Skeletal muscle cell (primary cell): ENCODE results near the gene XRCC1.
"Not testable (repeated sequence)": the region's sequence is repeated elsewhere in the genome, so short reads cannot be mapped to it uniquely, and the experiment has no call there.

ENCODE experiments used
- DNase-seq: peaks from one replicate; pipeline ENCODE4 v3.0.0-alpha.2; 2010; ENCODE audit warnings: low read depth
- H3K4me3 ChIP-seq: 2 replicates; pipeline ENCODE4 v1.5.1; 2011; ENCODE audit warnings: low read depth, mild to moderate bottlenecking, control low read depth, low read length, moderate library complexity

XRCC1 gene

DNA sequence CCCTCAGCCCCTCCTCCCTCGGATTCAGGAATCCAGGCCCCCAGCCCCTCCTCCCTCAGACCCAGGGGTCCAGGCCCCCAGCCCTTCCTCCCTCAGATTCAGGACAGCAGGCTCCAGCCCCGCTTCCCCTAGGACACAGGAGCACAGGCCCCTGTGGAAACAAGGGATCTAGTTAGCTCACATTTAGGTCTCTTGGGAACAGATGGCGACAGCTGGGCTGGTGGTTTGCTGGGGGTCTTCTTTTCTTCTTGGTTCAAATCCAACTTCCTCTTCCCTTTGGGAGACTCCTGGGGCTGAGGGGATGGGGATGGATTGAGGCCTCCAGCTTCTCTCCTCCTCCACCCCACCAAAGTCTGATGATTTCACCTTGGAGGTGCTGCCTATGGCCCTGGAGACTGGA is 22.7 kb downstream of the XRCC1 start:
- no peak overlapping the region for H3K4me3 ChIP-seq
- DNase-seq, result no peak

DNA sequence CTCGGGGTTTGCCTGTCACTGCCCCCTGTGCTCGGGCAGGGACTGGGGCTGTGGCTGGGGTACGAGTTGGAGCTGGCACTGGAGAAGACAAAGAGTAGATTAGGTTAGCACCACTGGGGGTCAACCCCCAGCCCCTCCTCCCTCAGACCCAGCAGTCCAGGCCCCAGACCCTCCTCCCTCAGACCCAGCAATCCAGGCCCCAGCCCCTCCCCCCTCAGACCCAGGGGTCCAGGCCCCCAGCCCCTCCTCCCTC is 23.2 kb downstream of the XRCC1 start:
- no peak for DNase-seq
- no peak overlapping the region for H3K4me3 ChIP-seq

DNA sequence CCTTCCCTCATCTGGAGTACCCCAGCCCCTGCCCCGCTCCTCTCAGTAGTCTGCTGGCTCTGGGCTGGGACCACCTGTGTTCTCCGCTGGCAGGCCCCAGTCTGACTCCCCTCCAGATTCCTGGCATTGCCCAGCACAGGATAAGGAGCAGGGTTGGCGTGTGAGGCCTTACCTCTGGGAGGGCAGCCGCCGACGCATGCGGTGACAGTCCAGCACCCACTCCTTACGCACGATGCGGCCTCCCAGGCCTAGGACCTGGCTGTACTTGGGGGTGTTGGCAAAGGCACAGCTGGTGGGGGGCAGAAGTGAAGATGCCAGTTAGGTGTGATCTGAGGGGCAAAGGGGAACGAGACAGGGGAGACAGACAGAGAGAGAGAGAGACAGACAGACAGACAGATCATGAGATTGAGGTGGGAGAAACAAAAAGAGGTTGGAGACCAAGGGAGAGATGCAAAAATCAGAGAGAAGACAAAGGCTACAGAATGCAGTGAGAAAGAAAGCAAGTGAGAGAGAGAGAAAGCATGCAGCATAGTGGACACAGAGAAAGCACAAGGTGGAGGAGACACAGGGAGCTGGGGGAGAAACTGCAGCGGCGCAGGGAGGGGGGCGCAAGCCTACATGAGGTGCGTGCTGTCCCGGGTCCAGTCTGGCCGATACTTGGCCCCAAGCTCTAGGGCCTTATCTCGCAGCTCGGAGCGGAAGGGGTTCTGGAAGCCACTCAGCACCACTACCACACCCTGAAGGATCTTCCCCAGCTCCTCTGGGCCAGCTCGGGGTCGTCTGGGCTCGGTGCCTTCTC is 23.7 kb downstream of the XRCC1 start:
- no peak overlapping the region for H3K4me3 ChIP-seq
- DNase-seq, result no peak

DNA sequence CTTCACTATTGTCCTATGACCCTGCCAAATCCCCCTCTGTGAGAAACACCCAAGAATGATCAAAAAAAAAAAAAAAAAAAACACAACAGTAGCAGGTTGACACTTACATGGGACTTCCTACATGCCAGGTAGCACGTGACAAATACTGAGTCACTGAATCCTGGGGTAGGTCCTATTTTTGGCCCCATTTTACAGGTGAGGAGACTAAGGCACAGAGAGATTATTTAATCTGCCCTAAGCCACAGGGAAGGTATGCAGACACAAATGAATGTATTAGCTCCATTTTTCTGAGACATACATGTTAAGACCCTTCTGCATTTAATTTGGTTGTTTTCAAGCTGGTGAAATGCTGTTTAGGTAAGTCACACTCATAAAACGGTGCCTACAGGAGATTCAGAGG is 26.6 kb downstream of the XRCC1 start:
- DNase-seq, result no peak
- no peak overlapping the region for H3K4me3 ChIP-seq

DNA sequence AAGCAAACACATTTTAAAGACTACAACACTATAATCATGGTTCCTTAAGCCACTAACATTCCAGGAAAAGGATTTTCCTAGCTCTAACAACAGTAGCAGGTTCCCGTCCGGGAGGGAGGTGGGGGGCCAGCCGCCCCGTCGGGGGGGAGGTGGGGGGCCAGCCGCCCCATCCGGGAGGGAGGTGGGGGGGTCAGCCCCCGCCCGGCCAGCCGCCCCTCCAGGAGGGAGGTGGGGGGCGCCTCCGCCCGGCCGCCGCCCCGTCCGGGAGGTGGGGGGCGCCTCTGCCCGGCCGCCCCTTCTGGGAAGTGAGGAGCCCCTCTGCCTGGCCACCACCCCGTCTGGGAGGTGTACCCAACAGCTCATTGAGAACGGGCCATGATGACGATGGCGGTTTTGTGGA is 27.4 kb downstream of the XRCC1 start:
- H3K4me3 ChIP-seq, DNase-seq: not testable (repeated sequence)

DNA sequence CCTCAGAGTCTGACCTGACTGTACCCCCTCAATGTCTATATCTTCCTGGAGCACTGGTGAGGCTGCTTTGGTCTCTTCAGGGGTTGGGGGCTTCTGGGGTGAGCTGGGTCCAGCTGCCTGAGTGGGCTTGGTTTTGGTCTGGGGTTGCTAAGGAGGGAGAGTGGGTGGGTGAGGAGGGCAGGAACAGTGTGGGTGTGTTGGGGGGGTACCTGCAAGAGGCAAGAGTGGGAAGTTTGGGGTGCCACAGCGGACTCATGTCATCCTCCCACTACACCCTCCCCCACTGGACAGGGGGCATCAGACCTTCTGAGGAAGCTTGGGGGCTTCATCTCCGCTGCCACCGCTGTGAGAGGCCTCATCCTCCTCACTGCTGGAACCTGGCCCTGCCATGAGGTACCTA is 28.7 kb downstream of the XRCC1 start:
- no peak for DNase-seq
- H3K4me3 ChIP-seq, result no peak overlapping the region

DNA sequence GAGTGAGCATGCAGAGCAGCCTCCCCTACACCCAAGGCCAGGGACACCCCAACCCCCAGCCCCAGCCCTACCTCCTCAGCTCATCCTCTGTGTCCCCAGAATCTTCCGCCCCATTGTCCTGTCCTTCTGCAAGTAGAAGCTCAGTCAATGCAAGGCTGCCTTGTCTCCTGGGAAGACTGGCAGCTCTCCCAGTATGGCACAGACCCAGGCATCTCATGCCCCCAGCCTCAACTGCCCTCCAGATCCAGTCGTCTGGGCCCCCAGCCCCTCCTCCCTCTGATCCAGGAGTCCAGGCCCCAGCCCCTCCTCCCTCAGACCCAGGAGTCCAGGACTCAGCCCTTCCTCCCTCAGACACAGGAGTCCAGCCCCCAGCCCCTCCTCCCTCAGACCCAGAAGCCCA is 29.3 kb downstream of the XRCC1 start:
- no peak overlapping the region for H3K4me3 ChIP-seq
- no peak for DNase-seq

DNA sequence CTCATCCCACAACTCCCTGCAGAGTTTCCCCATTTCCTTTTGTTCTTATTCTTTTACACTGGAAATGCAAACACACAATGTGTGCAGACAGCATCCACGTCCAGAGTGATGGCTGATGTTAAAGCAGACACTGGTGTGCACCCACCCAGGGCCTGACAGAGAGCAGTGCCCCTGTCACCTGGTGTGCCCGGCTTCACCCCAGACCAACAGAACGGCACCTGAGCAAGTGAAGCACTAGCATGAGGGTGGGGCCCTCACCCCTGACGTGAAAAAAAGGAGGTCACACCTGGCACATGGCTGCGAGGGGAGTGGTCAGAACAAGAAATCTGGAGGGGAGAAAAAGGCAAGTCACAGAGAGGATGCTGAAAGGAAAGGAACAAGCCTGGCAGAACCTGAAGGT is 30.1 kb downstream of the XRCC1 start:
- DNase-seq, result no peak
- no peak overlapping the region for H3K4me3 ChIP-seq

DNA sequence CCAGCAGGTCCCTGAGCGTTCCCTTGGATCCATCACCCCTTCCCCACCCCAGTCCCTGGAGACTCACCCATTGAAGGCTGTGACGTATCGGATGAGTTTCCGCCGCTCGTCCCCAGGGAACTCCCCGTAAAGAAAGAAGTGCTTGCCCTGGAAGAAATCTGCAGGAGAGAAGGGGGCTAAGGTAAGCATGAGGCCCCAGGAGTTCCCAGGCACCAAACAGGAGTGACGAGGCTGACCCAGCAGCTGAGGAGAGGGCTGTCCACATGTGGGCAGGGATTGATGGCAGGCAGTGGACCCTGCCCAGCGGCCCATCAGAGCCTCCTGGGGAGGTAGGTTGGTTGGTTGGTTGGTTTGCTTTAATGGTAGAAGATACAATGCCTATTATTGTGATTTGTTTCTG is 31.2 kb downstream of the XRCC1 start:
- DNase-seq, result no peak
- H3K4me3 ChIP-seq, result no peak overlapping the region

DNA sequence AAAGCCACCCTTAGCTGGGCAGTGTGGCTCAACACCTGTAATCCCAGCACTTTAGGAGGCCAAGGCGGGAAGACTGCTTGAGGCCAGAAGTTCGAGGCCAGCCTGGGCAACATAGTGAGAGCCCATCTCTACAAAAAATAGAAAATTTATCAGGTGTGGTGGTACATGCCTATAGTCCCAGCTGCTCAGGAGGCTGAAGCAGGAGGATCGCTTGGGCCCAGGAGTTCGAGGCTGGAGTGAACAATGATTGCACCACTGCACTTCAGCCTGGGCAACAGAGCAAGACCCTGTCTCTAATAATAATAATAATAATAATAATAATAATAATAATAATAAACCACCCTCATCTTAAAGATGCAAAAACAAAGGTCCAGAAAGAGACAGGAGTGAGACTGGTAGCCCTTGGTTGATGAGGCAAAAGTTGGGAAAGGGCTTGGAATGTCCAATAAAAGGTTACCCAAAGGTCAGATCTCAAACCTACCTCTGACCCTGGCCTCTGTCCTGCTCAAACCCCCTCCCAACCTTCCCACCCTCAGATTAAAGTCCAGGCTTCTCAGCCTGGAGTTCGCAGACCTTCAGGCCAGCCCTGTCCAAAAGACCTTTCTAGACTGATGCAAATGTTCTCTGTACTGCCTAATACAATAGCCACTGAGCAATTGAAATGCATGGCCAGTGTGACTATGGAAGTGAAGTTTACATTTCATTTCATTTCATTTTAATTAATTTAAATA is 33.2 kb downstream of the XRCC1 start:
- DNase-seq, result no peak
- H3K4me3 ChIP-seq, result no peak overlapping the region

DNA sequence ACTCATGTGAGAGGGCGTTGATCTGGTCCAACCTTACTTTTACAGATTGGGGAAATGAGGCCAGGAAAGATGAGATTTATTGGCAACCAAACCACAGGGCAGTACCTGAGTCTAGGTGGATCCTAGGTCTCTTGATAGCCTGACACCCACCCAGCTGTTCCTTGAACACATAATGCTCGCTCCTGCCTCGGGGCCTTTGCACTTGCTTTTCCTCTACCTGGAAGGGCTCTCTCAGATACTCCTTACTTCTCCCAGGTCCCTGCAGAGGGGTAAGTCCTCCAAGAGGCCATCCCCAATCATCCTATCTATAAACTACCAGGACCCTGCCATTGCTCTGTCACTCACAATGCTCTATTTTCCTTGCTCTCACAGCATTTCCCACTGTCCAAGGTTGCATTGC is 34.9 kb downstream of the XRCC1 start:
- no peak for DNase-seq
- no peak overlapping the region for H3K4me3 ChIP-seq

DNA sequence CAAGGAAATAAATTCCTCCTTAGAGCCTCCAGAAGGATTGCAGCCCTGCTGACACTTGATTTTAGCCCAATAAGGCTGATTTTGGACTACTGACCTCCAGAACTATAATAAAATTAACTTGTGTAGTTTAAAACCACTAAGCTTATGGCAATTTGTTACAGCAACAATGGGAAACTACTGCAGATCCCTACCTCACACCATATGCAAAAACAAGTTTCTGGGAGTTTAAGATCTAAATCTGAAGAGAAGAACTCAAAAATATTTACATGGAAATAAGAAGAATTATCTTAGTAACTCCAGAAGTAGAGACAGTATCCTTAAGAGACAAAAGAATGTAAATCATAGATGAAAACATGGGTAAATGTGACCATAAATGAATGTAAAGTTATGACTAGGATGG is 36.4 kb downstream of the XRCC1 start:
- no peak for DNase-seq
- H3K4me3 ChIP-seq, result no peak overlapping the region

DNA sequence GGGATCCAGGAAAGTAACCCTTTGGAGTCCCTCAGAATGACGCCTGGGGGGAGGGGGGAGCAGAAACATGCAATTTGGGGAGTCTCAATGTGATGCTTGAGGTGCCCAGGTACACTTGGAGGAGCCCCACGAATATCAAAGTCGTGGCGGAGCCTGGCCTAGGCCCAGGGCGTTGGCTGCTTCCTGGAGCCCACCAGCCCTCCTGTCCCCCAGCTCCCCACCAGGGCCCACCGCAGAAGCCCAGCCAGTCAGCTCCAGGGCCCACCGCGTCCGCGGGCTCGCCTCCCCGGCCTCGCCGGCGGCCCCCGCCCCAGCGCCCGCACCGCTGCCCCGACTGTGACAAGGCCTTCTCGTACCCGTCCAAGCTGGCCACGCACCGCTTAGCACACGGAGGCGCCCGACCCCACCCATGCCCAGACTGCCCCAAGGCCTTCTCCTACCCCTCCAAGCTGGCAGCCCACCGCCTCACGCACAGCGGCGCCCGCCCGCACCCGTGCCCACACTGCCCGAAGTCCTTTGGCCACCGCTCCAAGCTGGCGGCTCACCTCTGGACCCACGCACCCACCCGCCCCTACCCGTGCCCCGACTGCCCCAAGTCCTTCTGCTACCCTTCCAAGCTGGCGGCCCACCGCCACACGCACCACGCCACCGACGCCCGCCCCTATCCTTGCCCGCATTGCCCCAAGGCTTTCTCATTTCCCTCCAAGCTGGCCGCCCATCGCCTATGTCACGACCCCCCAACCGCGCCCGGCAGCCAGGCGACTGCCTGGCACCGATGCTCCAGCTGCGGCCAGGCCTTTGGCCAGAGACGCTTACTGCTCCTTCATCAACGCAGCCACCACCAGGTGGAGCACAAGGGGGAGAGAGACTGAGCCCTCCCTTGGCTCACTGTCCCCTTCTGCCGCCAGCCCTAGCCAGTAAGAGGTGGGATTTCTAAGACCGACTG is 40.2 kb downstream of the XRCC1 start:
- no peak overlapping the region for H3K4me3 ChIP-seq
- no peak for DNase-seq

DNA sequence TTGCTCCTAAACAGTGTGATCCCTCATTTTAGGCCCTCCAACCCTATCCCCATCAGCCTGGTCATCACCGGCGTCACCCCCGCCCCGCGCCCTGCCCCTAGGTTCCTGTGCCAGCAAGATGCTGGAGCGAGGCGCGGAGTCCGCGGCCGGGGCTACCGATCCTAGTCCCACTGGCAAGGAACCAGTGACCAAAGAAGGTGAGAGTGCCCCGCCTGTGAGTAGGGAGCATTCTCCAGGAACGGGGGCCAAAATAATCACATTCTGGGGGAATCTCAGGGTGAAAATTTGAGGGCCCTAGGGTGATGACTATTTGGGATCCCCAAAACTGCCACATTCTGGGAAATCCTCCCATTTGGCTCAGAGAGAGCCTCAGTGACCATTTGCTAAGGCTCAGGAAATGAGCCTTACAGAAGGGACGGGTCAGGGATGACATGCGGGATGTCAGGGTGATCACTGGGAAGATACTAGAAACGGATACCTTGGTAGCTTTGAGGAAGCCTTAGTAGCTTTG is 41.0 kb downstream of the XRCC1 start:
- no peak for DNase-seq
- peak overlapping the region; percentile 64 for H3K4me3 ChIP-seq

DNA sequence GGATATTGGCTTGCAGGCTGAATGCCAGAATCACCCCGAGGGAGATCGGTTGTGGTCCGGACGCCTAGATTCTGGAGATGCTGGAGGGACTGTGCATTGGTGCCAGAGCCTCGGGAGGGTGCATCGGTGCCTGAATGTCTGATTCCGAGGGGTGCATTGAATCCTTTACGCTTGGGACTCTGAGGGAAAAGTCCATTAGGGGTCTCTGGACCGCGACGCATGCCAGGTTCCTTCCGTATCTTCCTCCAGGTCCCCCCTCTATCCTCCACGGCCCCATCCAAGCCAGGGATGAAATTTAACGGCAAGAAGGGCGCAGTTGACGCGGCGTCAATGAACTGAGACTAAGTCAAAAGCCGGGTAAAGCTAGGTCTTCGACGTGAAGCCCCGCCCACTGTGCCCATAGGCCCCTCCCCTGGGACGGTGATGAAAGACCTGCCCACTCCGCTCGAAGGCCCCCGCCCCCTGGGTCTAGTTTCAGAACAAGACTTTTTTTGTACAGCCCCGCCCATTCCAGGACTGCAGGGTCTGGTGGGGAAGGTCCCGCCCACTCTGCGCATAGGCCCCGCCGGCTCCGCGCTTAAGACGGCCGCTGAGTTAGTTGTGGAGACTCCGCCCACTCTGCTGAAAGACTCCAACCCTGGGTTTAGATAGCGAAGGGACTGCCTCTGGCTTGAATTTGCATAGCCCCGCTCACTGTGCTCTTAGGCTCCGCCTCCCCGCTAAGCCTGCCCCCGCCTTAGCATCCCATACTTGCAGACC is 41.6 kb downstream of the XRCC1 start:
- peak; percentile 99 for DNase-seq
- H3K4me3 ChIP-seq, result peak overlapping the region; percentile 64

DNA sequence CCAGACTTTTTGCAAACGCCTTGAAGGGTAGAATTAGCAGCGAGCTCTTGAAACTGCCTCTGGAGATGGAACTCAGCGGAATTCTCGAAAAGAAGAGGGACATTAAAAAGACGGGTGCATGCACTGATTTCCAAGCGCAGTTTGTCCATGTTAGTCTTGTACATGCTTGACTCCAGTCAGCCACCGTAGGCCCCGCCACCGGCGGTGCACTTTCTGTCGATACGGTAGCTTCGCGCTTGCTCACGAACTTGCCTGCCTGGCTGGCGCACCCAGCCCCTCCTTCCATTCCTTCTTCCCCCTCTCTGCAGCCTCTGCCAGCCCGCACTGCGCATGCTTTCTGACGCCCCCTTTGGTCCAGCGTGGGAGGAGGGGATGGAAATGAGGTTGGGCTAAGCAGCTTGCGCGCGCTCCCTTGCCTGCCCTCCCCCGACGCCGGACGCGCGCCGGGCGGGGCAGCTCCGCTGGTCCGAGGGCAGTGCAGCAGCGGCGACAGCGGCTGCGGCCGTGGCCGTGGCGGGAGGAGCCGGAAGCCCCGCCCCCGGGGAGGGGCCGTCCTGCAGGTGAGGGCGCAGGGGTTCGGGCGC is 42.3 kb downstream of the XRCC1 start, which contains the start of gene ZNF575:
Gene ZNF575, plus strand, starts transcription at position 227 of the 584 bp plus-strand sequence. CDS start 1,235 bp downstream, outside the sequence.
- peak; percentile 93 for DNase-seq
- peak within 1 kb of the TSS; percentile 64 for H3K4me3 ChIP-seq

DNA sequence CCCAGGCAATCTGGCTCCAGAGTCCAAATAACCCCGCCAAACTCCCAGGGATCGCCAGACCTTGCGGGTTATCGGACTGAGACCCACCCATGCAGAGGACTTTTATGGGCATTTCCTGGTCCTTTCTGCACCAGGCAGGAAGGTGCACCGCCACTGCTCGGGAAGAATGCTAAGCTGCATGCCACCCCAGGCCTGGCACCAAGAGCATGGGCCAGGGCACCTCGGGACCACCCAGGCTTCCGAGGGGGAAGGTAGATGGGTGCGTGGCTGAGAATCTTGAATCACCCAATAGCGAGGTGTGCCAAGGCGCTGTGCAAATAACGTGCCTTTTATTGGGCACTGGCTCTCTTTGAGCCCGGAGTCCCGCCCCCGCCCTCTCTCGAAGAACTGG is 42.8 kb downstream of the XRCC1 start:
- H3K4me3 ChIP-seq, result peak overlapping the region; percentile 64
- DNase-seq, result no peak

DNA sequence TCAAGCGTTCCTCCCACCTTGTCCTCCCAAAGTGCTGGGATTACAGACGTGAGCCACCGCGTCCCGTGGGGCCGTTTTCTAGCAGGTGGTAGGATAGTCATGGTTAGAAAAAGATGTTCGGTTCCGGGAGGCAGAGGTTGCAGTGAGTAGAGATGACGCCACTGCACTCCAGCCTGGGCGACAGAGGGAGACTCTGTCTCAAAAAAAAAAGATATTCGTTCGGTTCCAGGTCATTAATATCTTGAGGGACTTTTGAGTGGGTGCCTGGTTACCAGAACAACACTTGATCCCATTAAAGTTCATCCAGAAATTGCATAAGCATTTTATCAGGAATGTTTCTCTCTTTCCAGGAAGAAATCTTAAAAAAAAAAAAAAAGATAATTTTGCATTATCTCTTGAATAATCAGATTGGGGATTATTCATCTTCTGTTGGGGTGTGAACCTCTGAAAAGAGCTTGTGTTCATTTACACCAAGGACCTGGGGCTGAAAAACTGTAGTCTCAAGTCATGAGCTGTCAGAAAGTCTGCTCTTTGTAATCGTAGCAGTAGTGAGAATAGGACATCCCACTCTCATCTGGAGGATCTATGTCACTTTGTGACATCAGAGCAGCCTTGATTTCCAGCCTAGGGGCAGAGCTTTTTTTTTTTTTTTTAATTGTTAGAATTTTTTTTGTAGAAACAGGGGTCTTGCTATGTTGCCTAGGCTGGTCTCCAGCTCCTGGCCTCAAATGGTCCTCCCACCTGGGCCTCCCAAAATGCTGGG is 47.3 kb downstream of the XRCC1 start:
- no peak overlapping the region for H3K4me3 ChIP-seq
- no peak for DNase-seq
